HUDEP-2 (cell line): ENCODE measurements around the gene TMEM217.

ENCODE experiments used
- DNase-seq, 76 experiments: peaks; one replicate each; lab custom pipeline; 2025; ENCODE audit not compliant: unreplicated experiment in 76 of 76; lab: John Stamatoyannopoulos, UW

TMEM217 gene

GRCh38 chr6:37171201-37171969 lies 86.6 kb downstream of the TMEM217 start:
- DNase-seq = peak in 46 of 76 experiments; percentile 25 to 94 (median 64)

GRCh38 chr6:37170273-37171200 lies 87.4 kb downstream of the TMEM217 start:
- peak in 54 of 76 experiments; percentile 37 to 94 (median 68) for DNase-seq

DNA sequence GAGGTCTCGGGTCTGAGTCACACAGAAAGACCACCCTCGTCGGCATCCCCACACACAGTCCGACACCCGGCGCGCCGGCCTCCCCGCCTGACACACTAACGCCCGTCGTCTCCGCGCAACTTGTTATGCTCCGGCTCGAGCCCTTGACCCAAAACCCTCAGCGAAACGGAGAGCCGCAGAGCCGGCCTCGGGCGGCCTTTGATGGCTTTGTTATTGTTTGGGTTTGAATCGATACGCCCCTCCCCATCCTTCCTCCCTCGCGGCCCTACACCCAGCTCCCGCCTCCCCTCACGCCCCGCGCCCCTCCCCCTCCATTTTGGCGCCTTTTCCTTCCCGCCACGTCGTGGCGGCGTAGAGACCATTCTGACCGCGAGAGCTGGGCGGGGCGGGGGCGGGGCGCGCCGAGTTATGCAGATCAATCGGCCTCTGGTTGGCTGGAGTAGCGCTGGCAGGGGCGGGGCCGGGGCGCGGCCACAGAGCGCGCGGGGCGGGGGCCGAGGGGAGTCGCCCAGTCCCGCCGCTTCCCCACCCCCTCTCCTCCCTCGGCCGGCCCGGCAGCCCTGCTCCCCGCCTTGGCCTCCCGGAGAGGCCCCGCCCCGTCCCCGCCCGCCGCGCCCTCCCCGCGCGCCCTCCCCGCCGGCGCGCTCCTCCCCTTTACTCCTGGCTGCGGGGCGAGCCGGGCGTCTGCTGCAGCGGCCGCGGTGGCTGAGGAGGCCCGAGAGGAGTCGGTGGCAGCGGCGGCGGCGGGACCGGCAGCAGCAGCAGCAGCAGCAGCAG lies 88.3 kb downstream of the TMEM217 start, which contains the start of gene PIM1:
Gene PIM1 (plus strand): TSS at position 657 of the 777 bp plus-strand sequence. CDS start 424 bp downstream, outside the sequence.
- DNase-seq = peak in 75 of 76 experiments; percentile 82 to 100 (median 100)

DNA sequence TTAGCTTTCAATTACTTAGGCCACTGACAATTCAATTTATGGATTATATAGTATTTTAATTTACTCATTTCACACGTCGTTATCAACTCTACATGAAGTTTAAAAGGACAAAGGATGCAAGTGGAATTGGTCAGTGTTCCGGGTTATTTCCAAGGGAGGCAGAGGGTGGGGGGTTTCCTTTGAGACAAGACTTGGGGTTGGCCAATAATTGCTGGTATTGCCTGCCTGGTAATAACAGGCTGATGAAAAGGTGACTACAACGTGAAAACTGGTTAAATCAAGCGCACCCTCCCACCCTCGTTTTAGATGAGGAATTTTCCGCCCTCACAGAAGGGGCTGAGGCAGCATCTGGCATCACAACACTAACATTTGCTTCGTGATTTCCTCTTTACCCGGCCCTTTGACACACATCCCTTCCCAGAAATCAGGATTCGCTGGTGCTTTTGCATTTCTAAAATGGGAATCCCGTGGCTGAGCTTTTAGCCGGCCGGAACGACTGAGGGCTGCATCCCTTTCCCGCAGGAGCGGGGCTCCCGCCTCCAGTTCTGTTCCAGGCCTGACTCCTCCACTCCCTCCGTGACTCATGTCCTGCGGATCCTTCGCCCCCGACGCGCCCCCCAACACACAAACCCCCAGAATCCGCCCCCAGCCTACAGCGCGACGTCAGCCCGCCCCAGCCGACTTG lies 89.0 kb downstream of the TMEM217 start:
- peak in 5 of 76 experiments; percentile 59 to 71 (median 68) for DNase-seq

GRCh38 chr6:37168163-37168758 lies 89.7 kb downstream of the TMEM217 start:
- DNase-seq = no peak

DNA sequence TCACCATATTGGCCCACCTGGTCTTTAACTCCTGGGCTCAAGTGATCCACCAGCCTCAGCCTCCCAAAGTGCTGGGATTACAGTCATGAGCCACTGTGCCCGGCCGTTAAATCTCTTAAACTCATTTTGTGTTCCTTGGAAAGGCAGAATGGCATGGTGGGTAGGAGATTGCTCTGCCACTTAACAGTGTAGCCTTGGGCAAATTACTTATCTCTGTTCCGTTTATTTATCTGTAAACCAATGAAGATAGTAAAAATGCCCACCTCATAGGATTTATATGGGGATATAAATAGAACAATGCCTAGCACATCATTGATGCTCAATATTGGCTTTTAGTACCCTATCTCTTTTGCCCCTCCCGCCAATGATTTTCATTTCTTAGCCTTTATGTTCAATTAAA lies 95.2 kb downstream of the TMEM217 start:
- no peak for DNase-seq
